Neural cell (in vitro differentiated cells): ENCODE measurements around the gene APOE.

ENCODE experiments used
- EP300 ChIP-seq: fragments of 450-650 bp; conservative IDR thresholded peaks from 2 replicates; pipeline ENCODE4 v1.6.1; 2014; ENCODE audit warnings: antibody characterized with exemption, mild to moderate bottlenecking, moderate library complexity; ENCODE audit not compliant: poor library complexity, severe bottlenecking
- EZH2 ChIP-seq: fragments of 200-600, 300-800 bp; shearing (Covaris generic), sonication (generic); IDR thresholded peaks from 2 replicates; pipeline ENCODE4 v1.6.1; 2014; ENCODE audit warnings: antibody characterized with exemption, low read length, borderline replicate concordance, mild to moderate bottlenecking; ENCODE audit not compliant: insufficient read depth, poor library complexity, severe bottlenecking
- MXI1 ChIP-seq: fragments of 450-650 bp; conservative IDR thresholded peaks from 2 replicates; pipeline ENCODE4 v1.6.1; 2014; ENCODE audit warnings: antibody characterized with exemption, mild to moderate bottlenecking; ENCODE audit not compliant: poor library complexity, severe bottlenecking
- POLR2AphosphoS5 ChIP-seq: IDR thresholded peaks from 2 replicates; pipeline ENCODE4 v1.6.1; 2012
- TAF1 ChIP-seq: IDR thresholded peaks from 2 replicates; pipeline ENCODE4 v1.6.1; 2012; ENCODE audit warnings: low read depth
- TF ChIP-seq, protein P1 (sequence below): fragments of 450-650 bp; IDR thresholded peaks from 2 replicates; pipeline ENCODE4 v1.5.1; 2014; ENCODE audit warnings: antibody characterized with exemption, mild to moderate bottlenecking, moderate library complexity; ENCODE audit not compliant: poor library complexity, severe bottlenecking

DNA sequence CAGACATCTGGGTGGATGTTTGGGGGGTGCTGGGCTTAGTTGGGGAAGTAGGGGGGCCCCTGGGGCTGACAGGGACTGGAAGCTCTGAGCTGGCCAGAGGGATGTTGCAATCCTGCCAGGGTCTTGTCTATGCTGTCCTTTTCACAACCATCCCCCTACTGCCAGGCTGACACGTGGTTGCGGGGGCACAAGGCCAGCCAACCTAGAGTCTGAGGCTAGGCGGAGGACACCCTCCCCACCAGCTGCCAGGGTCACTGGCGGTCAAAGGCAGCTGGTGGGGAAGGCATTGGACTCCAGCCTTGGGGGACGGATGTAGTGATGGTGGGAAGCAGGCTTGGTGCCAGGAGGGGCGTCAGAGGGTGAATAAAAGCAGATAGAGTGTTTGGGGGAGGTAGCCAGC is 7.3 kb downstream of the APOE start:
- TF ChIP-seq, protein P1, sequence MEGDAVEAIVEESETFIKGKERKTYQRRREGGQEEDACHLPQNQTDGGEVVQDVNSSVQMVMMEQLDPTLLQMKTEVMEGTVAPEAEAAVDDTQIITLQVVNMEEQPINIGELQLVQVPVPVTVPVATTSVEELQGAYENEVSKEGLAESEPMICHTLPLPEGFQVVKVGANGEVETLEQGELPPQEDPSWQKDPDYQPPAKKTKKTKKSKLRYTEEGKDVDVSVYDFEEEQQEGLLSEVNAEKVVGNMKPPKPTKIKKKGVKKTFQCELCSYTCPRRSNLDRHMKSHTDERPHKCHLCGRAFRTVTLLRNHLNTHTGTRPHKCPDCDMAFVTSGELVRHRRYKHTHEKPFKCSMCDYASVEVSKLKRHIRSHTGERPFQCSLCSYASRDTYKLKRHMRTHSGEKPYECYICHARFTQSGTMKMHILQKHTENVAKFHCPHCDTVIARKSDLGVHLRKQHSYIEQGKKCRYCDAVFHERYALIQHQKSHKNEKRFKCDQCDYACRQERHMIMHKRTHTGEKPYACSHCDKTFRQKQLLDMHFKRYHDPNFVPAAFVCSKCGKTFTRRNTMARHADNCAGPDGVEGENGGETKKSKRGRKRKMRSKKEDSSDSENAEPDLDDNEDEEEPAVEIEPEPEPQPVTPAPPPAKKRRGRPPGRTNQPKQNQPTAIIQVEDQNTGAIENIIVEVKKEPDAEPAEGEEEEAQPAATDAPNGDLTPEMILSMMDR, result no peak
- no peak for TF ChIP-seq MXI1
- no peak for TF ChIP-seq EZH2
- TF ChIP-seq TAF1, result no peak
- TF ChIP-seq EP300, result no peak
- TF ChIP-seq POLR2AphosphoS5, result no peak
